ENCODE measurements around the gene CUX1.

DNA sequence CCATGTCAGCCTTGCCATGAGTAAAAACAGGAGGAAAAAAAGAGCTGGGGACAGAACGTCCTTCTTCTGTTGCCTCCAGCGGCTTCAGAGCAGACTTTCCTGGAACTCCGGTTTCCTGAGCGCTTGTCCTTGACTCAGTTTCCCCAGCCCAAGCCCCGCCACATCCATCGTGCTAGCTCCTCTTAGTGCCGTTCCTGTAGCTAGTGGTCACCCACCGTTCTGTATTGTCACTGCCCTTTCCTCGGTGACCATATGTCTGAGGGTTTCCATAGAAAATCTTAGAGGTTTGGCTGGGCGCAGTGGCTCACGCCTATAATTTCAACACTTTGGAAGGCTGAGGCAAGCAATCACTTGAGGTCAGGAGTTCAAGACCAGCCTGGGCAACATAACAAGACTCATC lies 100.1 kb downstream of the CUX1 start:
- no peak for TF ChIP-seq CTCF (IDR thresholded peaks at IDR 0.05; ENCODE audit: low read length)
- TF ChIP-seq EZH2 (optimal IDR thresholded peaks at IDR 0.05; ENCODE audit: low read depth, low read length), result no peak

Data from MM.1S (cell line).